ENCODE measurements around the gene PDE4D. TPM values are rescaled to one million over a fixed set of nuclear protein-coding genes. Genes with fewer than 3 reads are reported as not detected.

The PDE4D gene
- total RNA-seq, 1 donor from 2014 or later = 50.0 TPM

DNA sequence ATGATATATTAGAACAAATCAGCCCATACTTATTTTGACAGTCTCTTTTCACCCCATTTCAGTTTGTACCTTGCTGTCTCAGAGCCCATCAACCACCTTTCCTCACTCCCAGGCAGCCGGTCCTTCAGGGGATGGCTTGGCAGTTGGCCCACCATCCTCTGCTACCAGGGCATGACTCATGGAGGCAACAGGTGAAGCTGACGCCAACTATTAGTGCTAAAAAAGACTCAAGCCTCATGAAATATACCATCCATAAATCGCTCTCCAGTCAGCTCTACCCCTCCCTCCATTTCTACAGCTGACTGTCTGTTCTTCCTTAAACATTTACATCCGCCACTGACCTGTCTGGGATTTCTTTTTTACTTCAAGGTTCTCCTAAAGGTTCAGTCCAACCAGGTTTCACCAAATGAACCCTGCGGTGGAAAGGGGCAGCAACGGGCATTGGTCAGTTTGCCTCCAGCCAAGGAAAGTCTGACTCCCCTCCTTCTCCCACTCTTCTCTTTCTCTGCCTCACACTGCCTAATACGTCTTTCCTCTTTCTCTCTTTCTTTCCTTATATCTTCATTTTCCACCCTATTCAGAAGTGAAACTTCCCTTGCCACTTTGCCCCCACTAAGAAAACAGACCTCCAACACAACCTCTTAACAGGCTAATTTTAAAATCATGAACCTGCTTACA is 871.5 kb downstream of the PDE4D start:
- TF ChIP-seq CTCF (conservative IDR thresholded peaks at IDR 0.05) = no peak
- Mint-ChIP-seq H3K4me1 (ENCODE audit: unreplicated experiment) (peaks cover 34% of the 10 kb centered on the region), H3K9me3 (peaks cover 4% of the 10 kb centered on the region), H3K36me3 (peaks cover 33% of the 10 kb centered on the region), H3K27me3 (no peaks in the 10 kb centered on the region), H3K4me3 (peak overlapping the region; percentile 15), H3K27ac (peak overlapping the region; percentile 22)
- DNase-seq (ENCODE audit: extremely low spot score, unreplicated experiment) = no peak

DNA sequence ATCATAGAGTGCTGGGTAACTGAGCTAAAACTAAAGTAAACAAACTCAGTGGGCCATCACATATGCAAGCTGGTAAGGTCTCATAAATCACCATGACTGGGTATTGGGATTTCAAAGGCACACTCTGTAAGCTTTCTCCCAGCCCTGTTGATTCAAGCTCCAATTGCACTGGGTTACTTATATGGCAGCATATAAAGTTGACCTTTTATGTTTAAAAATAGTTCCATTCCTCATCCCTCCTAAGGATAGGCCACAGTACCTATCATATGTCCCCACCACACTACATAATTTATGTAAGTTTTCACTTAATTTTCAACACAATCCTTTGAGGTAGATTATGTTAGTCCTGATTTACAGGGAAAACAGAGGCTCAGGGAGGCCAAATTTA is 872.2 kb downstream of the PDE4D start:
- no peak for TF ChIP-seq CTCF (conservative IDR thresholded peaks at IDR 0.05)
- DNase-seq (ENCODE audit: extremely low spot score, unreplicated experiment) = no peak
- peaks cover 5% of the 10 kb centered on the region for H3K9me3 Mint-ChIP-seq
- H3K27ac Mint-ChIP-seq = peak overlapping the region; percentile 29
- peaks cover 40% of the 10 kb centered on the region for H3K36me3 Mint-ChIP-seq
- H3K4me1 Mint-ChIP-seq (ENCODE audit: unreplicated experiment) = peaks cover 32% of the 10 kb centered on the region
- H3K4me3 Mint-ChIP-seq = peak overlapping the region; percentile 47
- H3K27me3 Mint-ChIP-seq = no peaks in the 10 kb centered on the region

GRCh38 chr5:59020611-59021285 is 872.8 kb downstream of the PDE4D start:
- Mint-ChIP-seq H3K36me3 (peaks cover 38% of the 10 kb centered on the region), H3K27me3 (no peaks in the 10 kb centered on the region), H3K4me3 (peak overlapping the region; percentile 13), H3K4me1 (ENCODE audit: unreplicated experiment) (peaks cover 27% of the 10 kb centered on the region), H3K9me3 (peaks cover 5% of the 10 kb centered on the region), H3K27ac (peak overlapping the region; percentile 79)
- no peak for TF ChIP-seq CTCF (conservative IDR thresholded peaks at IDR 0.05)
- no peak for DNase-seq (ENCODE audit: extremely low spot score, unreplicated experiment)

GRCh38 chr5:59019078-59019477 is 874.4 kb downstream of the PDE4D start:
- peaks cover 39% of the 10 kb centered on the region for H3K36me3 Mint-ChIP-seq
- DNase-seq (ENCODE audit: extremely low spot score, unreplicated experiment) = no peak
- peaks cover 5% of the 10 kb centered on the region for H3K9me3 Mint-ChIP-seq
- H3K27me3 Mint-ChIP-seq = no peaks in the 10 kb centered on the region
- H3K4me1 Mint-ChIP-seq (ENCODE audit: unreplicated experiment) = peaks cover 21% of the 10 kb centered on the region
- no peak overlapping the region for H3K27ac Mint-ChIP-seq
- TF ChIP-seq CTCF (conservative IDR thresholded peaks at IDR 0.05) = no peak
- no peak overlapping the region for H3K4me3 Mint-ChIP-seq

DNA sequence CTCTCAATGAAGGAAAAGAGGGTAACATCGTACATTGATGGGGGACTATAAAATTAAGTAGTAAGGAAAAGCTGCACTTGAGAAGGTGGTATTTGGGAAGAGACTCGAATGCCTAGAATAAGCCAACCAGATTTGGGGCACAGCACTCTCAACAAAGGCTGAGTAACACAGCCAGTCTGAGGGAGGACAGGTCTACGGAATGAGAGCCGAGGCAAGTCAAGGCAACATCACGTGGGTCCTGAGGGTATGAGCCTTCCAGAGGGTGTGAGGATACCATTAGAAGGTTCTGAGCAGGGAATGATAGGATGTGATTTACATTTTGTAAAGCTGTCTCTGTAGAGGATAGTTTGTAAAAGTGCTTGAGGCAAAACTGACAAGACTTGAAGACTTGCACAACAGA is 876.6 kb downstream of the PDE4D start:
- H3K27me3 Mint-ChIP-seq = no peaks in the 10 kb centered on the region
- H3K27ac Mint-ChIP-seq = peak overlapping the region; percentile 29
- no peak for DNase-seq (ENCODE audit: extremely low spot score, unreplicated experiment)
- H3K4me3 Mint-ChIP-seq = no peak overlapping the region
- H3K4me1 Mint-ChIP-seq (ENCODE audit: unreplicated experiment) = peaks cover 14% of the 10 kb centered on the region
- peaks cover 52% of the 10 kb centered on the region for H3K36me3 Mint-ChIP-seq
- peaks cover 5% of the 10 kb centered on the region for H3K9me3 Mint-ChIP-seq
- TF ChIP-seq CTCF (conservative IDR thresholded peaks at IDR 0.05) = no peak

Measured in type B pancreatic cell (in vitro differentiated cells).